Neural cell (in vitro differentiated cells): ENCODE results near the gene KRT9. TPM values are rescaled to one million over a fixed set of nuclear protein-coding genes. Genes with fewer than 3 reads are reported as not detected.

ENCODE experiments used
- H2AFZ ChIP-seq: fragments of 200-600, 300-800 bp; sonication (generic), shearing (Covaris generic); 2 replicates; pipeline ENCODE4 v1.6.0; 2014; ENCODE audit warnings: low read depth, mild to moderate bottlenecking, antibody characterized with exemption, low read length, moderate library complexity
- H3F3A ChIP-seq: fragments of 200-600 bp; shearing (Covaris generic); 2 replicates; pipeline ENCODE4 v1.6.1; 2016; ENCODE audit warnings: mild to moderate bottlenecking, moderate library complexity, mixed read lengths, antibody characterized with exemption, low read length; ENCODE audit not compliant: insufficient read depth, poor library complexity, severe bottlenecking
- H3K27ac ChIP-seq: fragments of 200-600, 300-800 bp; sonication (generic), shearing (Covaris generic); 2 replicates; pipeline ENCODE4 v1.5.1; 2014; ENCODE audit warnings: mild to moderate bottlenecking, low read length, moderate library complexity
- H3K27me3 ChIP-seq: fragments of 300-800, 200-600 bp; sonication (generic), shearing (Covaris generic); 2 replicates; pipeline ENCODE4 v1.6.0; 2014; ENCODE audit warnings: mild to moderate bottlenecking, low read depth, low read length, moderate library complexity; ENCODE audit not compliant: insufficient read depth
- H3K36me3 ChIP-seq: fragments of 300-800, 200-600 bp; sonication (generic), shearing (Covaris generic); 2 replicates; pipeline ENCODE4 v1.5.1; 2014; ENCODE audit warnings: mild to moderate bottlenecking, antibody characterized with exemption, low read length, moderate library complexity; ENCODE audit not compliant: insufficient read depth
- H3K4me2 ChIP-seq: fragments of 300-800, 200-600 bp; sonication (generic), shearing (Covaris generic); 2 replicates; pipeline ENCODE4 v1.6.0; 2014; ENCODE audit warnings: mild to moderate bottlenecking, low read length
- H3K4me3 ChIP-seq: fragments of 300-800, 200-600 bp; sonication (generic), shearing (Covaris generic); 2 replicates; pipeline ENCODE4 v1.5.1; 2014; ENCODE audit warnings: mild to moderate bottlenecking, low read length, moderate library complexity
- H3K79me2 ChIP-seq: fragments of 200-600 bp; shearing (Covaris generic); replicated peaks from 2 replicates; pipeline ENCODE4 v1.6.0; 2014; ENCODE audit warnings: mild to moderate bottlenecking, low read length, moderate library complexity; ENCODE audit not compliant: insufficient read depth
- H3K9ac ChIP-seq: fragments of 300-800, 200-600 bp; sonication (generic), shearing (Covaris generic); 2 replicates; pipeline ENCODE4 v1.6.1; 2016; ENCODE audit warnings: mild to moderate bottlenecking, low read length, mixed read lengths
- H3K9me2 ChIP-seq: fragments of 200-600 bp; shearing (Covaris generic); 2 replicates; pipeline ENCODE4 v1.6.1; 2016; ENCODE audit warnings: mild to moderate bottlenecking, low read length, mixed read lengths; ENCODE audit not compliant: insufficient read depth
- H3K9me3 ChIP-seq: fragments of 200-600, 300-800 bp; sonication (generic), shearing (Covaris generic); 2 replicates; pipeline ENCODE4 v1.6.1; 2016; ENCODE audit warnings: mild to moderate bottlenecking, mixed run types, low read length, moderate library complexity, mixed read lengths
- H4K20me1 ChIP-seq: fragments of 200-600 bp; shearing (Covaris generic); 2 replicates; pipeline ENCODE4 v1.6.1; 2016; ENCODE audit warnings: mild to moderate bottlenecking, mixed run types; ENCODE audit not compliant: insufficient read depth
- CTCF ChIP-seq: fragments of 450-650 bp; IDR thresholded peaks from 2 replicates; pipeline ENCODE4 v1.5.1; 2014; ENCODE audit warnings: antibody characterized with exemption, mild to moderate bottlenecking, moderate library complexity; ENCODE audit not compliant: poor library complexity, severe bottlenecking
- EP300 ChIP-seq: fragments of 450-650 bp; conservative IDR thresholded peaks from 2 replicates; pipeline ENCODE4 v1.6.1; 2014; ENCODE audit warnings: antibody characterized with exemption, mild to moderate bottlenecking, moderate library complexity; ENCODE audit not compliant: poor library complexity, severe bottlenecking
- EZH2 ChIP-seq: fragments of 200-600, 300-800 bp; shearing (Covaris generic), sonication (generic); IDR thresholded peaks from 2 replicates; pipeline ENCODE4 v1.6.1; 2014; ENCODE audit warnings: antibody characterized with exemption, low read length, borderline replicate concordance, mild to moderate bottlenecking; ENCODE audit not compliant: insufficient read depth, poor library complexity, severe bottlenecking
- MXI1 ChIP-seq: fragments of 450-650 bp; conservative IDR thresholded peaks from 2 replicates; pipeline ENCODE4 v1.6.1; 2014; ENCODE audit warnings: antibody characterized with exemption, mild to moderate bottlenecking; ENCODE audit not compliant: poor library complexity, severe bottlenecking
- POLR2AphosphoS5 ChIP-seq: IDR thresholded peaks from 2 replicates; pipeline ENCODE4 v1.6.1; 2012
- RAD21 ChIP-seq: fragments of 450-650 bp; conservative IDR thresholded peaks from 2 replicates; pipeline ENCODE4 v1.6.1; 2014; ENCODE audit warnings: antibody characterized with exemption, mild to moderate bottlenecking, moderate library complexity
- SMC3 ChIP-seq: fragments of 450-650 bp; conservative IDR thresholded peaks from 2 replicates; pipeline ENCODE4 v1.6.1; 2014; ENCODE audit warnings: antibody characterized with exemption, mild to moderate bottlenecking, moderate library complexity; ENCODE audit not compliant: poor library complexity
- TAF1 ChIP-seq: IDR thresholded peaks from 2 replicates; pipeline ENCODE4 v1.6.1; 2012; ENCODE audit warnings: low read depth
- polyA plus RNA-seq: library from polyadenylated mRNA; depleted of rRNA; stranded (reverse); fragments of >200 nt; gene quantifications from 2 replicates; pipeline ENCODE4 v1.2.3, GENCODE V29; 2014
- TF ChIP-seq, protein P1 (sequence below): IDR thresholded peaks from 2 replicates; pipeline ENCODE4 v1.6.1; 2012; ENCODE audit warnings: borderline replicate concordance

Gene KRT9
- polyA plus RNA-seq, 1 donor from 2014 or later, result not detected

DNA sequence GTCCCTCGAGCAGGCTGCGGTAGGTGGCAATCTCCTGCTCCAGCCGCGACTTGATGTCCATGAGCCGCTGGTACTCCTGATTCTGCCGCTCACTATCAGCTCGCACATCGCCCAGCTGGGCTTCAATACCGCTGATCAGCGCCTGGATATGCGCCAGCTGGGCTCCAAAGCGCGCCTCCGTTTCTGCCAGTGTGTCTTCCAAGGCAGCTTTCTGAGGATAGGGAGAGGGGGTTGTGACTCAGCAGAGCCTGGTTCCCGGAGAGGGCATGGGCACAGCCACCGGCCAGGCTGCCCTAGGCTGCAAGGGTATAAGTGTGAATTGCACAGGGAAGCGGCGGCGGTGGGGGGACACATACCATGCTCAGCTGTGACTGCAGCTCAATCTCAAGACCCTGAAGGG, 48.1 kb downstream of the KRT9 start:
- Histone ChIP-seq H3K9me2 (no peaks in the 10 kb centered on the region), H4K20me1 (no peaks in the 10 kb centered on the region), H3K4me2 (no peak overlapping the region), H3K36me3 (no peaks in the 10 kb centered on the region), H3F3A (no peaks in the 10 kb centered on the region), H3K9ac (no peak overlapping the region), H3K4me3 (no peak overlapping the region), H3K79me2 (no peaks in the 10 kb centered on the region), H2AFZ (no peak overlapping the region), H3K27me3 (peaks cover 21% of the 10 kb centered on the region), H3K9me3 (no peaks in the 10 kb centered on the region), H3K27ac (no peak overlapping the region)
- TF ChIP-seq SMC3 (no peak), EP300 (no peak), RAD21 (no peak), CTCF (no peak), EZH2 (no peak), TAF1 (no peak), POLR2AphosphoS5 (no peak), MXI1 (no peak)
- TF ChIP-seq, protein P1, sequence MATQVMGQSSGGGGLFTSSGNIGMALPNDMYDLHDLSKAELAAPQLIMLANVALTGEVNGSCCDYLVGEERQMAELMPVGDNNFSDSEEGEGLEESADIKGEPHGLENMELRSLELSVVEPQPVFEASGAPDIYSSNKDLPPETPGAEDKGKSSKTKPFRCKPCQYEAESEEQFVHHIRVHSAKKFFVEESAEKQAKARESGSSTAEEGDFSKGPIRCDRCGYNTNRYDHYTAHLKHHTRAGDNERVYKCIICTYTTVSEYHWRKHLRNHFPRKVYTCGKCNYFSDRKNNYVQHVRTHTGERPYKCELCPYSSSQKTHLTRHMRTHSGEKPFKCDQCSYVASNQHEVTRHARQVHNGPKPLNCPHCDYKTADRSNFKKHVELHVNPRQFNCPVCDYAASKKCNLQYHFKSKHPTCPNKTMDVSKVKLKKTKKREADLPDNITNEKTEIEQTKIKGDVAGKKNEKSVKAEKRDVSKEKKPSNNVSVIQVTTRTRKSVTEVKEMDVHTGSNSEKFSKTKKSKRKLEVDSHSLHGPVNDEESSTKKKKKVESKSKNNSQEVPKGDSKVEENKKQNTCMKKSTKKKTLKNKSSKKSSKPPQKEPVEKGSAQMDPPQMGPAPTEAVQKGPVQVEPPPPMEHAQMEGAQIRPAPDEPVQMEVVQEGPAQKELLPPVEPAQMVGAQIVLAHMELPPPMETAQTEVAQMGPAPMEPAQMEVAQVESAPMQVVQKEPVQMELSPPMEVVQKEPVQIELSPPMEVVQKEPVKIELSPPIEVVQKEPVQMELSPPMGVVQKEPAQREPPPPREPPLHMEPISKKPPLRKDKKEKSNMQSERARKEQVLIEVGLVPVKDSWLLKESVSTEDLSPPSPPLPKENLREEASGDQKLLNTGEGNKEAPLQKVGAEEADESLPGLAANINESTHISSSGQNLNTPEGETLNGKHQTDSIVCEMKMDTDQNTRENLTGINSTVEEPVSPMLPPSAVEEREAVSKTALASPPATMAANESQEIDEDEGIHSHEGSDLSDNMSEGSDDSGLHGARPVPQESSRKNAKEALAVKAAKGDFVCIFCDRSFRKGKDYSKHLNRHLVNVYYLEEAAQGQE, result no peak

DNA sequence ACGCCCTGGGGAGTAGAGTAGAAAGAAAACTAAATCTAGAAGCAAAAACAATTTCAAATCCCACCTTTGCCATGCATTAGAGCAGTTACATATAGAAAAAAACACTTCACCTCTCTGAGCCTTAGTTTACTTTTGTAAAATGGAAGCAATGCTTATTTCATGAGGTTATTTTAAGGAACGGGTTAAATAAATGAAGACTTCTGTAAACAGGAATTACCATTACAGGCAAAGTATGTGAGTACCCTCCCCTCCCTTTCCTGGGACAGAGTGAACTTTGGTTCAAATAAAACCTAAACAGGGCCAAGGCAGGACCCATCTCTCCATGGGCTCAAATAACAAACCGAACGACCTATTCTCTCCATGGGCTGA, 48.6 kb downstream of the KRT9 start:
- Histone ChIP-seq H3K27me3 (peaks cover 17% of the 10 kb centered on the region), H3F3A (no peaks in the 10 kb centered on the region), H3K9ac (no peak overlapping the region), H3K9me3 (no peaks in the 10 kb centered on the region), H3K4me2 (no peak overlapping the region), H3K36me3 (no peaks in the 10 kb centered on the region), H4K20me1 (no peaks in the 10 kb centered on the region), H2AFZ (no peak overlapping the region), H3K27ac (no peak overlapping the region), H3K79me2 (no peaks in the 10 kb centered on the region), H3K4me3 (no peak overlapping the region), H3K9me2 (no peaks in the 10 kb centered on the region)
- TF ChIP-seq POLR2AphosphoS5, result no peak
- TF ChIP-seq EP300, result no peak
- no peak for TF ChIP-seq MXI1
- TF ChIP-seq SMC3, result no peak
- TF ChIP-seq CTCF, result no peak
- TF ChIP-seq EZH2, result no peak
- no peak for TF ChIP-seq TAF1
- TF ChIP-seq, protein P1, result no peak
- no peak for TF ChIP-seq RAD21
